Central memory CD4-positive, alpha-beta T cell (primary cell): ENCODE measurements around the gene ZRANB2.

Source experiments
- DNase-seq: peaks from one replicate; pipeline ENCODE4 v3.0.0; 2022

ZRANB2 gene

GRCh38 chr1:71068325-71069240 lies 12.3 kb downstream of the ZRANB2 start:
- no peak for DNase-seq

DNA sequence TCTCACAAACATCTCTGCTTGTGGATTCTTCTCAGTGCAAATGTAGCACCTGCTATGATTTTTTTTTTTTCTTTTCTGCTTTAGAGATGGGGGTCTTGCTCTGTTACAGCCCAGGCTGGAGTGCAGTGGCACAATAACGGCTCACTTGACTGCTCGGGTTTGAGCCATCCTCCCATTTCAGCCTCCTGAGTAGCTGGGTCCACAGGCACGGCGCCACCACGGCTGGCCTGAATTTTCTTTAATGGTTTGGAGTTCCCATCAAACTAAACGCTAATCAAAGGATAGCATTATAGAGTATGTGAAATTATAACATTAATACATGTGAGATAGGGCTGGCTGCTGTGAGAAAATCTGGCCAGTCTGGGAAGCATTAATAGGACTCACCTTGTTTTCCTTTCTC lies 26.0 kb downstream of the ZRANB2 start:
- no peak for DNase-seq

DNA sequence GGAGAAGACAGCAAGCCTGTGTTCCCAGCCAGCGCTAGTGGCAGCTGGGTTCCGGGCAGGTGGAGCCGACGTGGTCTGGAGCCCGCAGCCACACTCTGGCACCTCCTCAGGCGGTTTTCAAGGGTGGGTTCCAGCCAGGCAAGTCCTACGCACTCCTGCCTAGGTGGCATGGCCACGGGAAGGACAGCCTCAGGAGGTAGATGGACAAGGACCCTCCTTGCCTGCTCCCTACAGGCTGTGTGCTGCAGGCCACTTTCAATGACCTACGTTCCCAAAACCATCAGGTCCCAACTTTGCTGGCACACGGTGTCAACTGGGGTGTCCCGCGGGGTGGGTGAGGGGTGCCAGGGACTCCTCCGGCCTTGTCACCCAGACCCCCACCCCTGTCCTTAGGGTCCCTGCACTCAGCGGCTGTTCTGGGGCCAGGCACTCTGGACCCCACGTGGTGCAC lies 26.5 kb downstream of the ZRANB2 start:
- DNase-seq = no peak

DNA sequence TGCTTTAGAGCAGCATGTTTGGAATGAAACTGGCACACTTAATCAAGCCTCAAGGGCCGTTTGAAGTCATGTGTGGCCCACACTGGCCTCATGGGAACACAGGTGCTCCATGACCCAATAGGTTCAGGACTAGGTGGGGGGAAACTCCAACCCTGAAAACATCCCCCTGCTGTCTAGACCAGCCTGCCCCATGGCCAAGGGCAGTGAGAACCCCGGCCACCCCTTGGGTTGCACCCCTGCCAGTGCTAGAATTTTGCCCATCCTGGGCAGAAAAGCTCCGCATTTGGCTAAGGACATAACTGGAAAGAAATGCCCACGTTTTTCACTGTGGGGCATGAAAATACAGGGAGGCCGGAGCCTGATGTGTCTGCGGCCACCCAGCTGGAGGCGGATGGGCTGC lies 27.1 kb downstream of the ZRANB2 start:
- DNase-seq = no peak

DNA sequence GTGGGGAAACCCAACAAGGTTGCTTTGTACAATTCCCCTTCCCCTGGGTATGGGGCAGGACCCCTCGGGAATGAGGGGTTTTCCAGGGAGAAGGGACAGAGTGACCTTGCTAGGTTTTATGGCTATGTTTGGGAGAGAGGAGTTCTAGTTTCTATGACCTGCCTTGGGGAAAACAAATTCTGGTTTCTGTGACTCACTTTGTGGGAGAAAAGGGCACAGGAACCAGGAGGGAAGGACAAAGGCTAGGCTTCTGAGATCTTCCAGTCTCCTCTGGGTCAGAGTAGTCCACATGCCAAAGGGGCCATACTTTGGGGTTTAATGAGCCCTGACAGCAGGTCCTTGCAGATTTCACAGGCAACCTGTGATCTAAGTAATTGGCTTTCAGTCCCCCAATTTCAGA lies 27.7 kb downstream of the ZRANB2 start:
- DNase-seq = no peak

DNA sequence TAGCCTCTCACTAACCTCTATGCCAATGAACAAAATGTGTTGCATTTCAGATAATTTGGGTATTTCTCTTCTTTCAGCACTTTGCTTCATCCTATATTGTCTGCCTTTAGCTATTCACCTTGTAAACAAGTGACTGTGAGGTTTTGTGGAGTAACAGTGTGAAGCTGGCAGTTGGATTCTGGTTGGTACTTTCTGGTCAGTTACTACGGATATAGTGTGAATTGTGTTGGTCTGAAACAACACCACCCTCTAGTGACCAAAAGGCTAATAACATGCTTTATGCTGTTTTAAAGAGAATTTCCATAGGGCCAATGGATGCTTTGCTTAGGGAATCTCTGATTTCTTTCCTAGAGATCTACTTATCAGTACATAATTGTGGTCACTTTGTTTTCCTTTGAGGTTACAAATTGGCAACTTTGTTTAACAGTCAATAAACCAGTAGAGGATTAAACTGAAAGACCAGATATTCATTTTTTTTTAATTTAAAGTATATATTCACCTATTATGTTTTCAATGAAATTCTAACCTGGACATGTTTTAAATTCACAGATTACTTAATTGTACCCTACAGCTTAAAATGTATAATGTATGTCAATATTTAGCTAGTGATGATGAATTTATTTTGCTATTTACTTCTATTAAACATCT lies 30.8 kb downstream of the ZRANB2 start:
- peak; percentile 36 for DNase-seq

GRCh38 chr1:71047635-71048607 lies 32.9 kb downstream of the ZRANB2 start, which contains the start of gene PTGER3:
PTGER3 (minus strand) TSS chr1:71047816; CDS start chr1:71047577, 239 bp downstream.
- peak; percentile 17 for DNase-seq

DNA sequence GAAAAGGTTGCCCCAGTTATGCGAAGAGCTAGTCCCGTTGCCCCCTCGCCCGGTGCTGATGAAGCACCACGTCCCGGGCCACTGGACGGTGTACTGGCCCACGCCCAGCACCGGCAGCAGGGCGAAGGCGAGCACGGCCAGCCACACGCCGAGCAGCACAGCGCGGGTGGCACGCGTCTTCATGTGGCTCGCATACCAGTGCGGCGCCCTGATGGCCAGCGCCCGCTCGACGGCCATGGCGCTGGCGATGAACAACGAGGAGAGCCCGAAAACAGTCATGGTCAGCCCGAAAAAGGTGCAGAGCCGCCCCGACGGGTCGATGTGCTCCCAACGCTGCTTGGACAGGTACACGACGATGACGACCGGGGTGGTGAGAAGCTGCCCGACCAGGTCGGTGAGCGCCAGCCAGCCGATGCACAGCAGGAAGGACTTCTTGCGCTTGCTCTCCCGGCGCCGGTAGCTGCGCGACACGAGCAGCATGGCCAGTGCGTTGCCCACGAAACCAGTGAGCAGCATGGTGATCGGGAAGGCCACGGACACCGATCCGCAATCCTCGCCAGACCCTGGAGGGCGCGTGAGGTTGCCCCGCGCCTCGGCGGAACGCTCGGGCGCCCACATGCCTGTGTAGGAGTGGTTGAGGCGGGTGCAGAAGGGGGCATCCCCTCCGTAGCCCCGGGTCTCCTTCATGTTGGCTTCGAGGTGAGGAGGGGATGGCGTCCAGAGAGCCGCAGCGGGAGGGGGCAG lies 33.8 kb downstream of the ZRANB2 start:
- peak; percentile 12 for DNase-seq

- DNase-seq = no peak
Measured at GRCh38 chr1:71045463-71046028, 35.3 kb downstream of the ZRANB2 start.

DNA sequence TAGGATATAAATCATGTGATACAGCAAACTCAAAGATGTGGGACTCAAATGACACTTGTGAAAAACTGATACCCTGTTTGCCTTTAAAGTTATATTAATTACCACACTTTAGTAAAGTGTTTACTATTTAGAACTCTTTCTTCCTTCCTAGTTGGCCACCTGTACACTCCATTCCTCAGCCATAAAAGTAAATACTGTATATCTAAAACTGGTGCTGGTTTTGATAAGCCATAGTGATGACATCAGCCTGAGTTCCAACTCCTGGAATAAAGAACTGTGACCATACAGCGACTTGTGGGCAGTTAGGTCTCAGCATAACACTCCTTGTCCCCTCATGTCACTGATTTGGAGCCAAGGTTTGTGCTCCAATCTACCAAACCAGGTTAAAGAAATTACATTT lies 36.0 kb downstream of the ZRANB2 start:
- no peak for DNase-seq

DNA sequence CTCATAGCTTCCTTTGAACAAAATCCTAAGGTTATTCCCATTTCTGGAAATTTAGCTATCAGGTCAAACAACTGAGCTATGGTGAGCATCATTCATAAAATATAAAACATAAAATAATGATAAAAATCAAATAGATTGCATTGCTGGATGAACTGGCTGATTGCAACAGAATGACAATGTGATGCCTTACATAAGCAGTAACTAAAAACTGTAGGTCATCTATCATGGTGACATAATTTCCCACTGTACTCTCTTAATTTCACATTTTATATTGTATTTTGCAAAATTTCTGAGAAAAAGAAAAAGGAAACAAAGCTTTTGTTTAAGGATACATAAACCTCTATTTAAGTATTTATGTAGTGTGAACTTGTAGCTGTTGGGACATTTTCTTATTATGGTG lies 37.8 kb downstream of the ZRANB2 start:
- no peak for DNase-seq

DNA sequence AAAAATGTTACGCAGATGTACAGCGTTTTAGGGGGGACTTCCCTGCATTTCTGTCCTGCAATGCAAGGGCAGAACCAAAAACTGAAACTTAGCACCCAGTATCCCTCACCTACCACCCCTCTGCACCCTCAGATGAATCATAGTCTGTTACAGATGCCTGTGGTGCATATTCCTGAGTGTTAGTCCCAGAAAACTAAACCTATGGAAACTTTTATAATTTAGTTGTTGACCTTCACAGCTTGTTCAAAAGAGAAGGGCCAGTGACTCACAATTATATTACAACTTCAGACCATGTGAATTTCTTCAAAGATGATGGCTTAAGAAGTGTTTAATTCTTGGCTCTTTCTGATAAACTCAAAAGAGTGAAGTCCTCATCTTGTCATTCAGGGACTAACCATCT lies 39.0 kb downstream of the ZRANB2 start:
- DNase-seq = no peak

DNA sequence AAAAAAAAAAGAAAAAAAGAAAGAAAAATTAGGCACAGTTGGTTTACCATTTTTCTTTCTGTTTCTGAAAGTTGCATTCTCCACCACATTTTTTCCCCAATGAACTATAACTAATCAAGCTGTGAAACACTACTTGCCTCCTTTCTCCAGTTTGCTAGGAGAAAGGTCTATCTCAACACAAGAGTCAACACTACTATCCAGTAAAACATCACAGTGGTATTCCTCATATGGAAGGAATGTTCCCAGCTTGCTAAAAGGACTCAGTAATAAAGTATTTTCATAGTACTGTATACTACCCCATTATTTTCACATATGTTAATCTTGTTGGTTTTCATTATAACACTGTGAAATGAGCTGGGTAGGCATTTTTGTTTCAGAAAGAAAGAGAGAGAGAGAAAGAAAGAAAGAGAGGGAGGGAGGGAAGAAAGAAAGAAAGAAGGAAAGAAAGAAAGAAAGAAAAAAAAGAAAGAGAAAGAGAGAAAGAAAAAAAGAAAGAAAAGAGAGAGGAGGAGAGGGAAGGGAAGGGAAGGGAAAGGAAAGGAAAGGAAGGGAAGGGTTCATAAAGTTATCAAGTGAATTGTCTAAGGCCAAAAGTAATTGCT lies 41.1 kb downstream of the ZRANB2 start:
- DNase-seq = no peak

GRCh38 chr1:71038942-71039341 lies 41.9 kb downstream of the ZRANB2 start:
- DNase-seq = no peak

GRCh38 chr1:71037829-71038620 lies 42.8 kb downstream of the ZRANB2 start:
- no peak for DNase-seq

- DNase-seq = no peak
Measured at GRCh38 chr1:71037066-71037465, 43.8 kb downstream of the ZRANB2 start.

GRCh38 chr1:71033136-71033535 lies 47.7 kb downstream of the ZRANB2 start:
- no peak for DNase-seq

GRCh38 chr1:71031426-71031825 lies 49.4 kb downstream of the ZRANB2 start:
- no peak for DNase-seq

- no peak for DNase-seq
Measured at GRCh38 chr1:71030026-71030425, 50.8 kb downstream of the ZRANB2 start.

DNA sequence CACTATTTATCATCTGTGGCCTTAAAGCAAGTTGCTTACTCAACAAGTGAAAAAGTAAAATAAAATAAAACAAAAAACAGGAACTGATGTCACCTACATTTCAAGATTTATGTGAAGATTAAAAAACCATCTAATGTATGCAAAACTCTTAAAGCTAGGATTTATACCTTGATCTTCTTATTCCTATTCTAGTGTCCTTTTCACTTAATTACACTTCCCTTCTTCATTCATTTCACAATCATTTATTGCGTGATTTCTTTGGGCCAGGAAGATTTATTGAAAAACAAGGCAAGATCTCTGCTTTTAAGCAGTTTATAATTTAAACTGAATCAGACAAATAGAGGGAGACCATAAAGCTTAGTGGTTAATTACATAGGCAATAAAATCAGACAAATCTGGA lies 51.9 kb downstream of the ZRANB2 start:
- DNase-seq = no peak
